Skeletal muscle cell (primary cell): ENCODE measurements around the gene AK2.
A peak's percentile ranks its signal among the peaks of the same experiment; 100 is the strongest.
"Not testable (repeated sequence)": the region's sequence is repeated elsewhere in the genome, so short reads cannot be mapped to it uniquely, and the experiment has no call there.

Experiments
- DNase-seq: peaks from one replicate; pipeline ENCODE4 v3.0.0-alpha.2; 2010; ENCODE audit warnings: low read depth
- H3K4me3 ChIP-seq: 2 replicates; pipeline ENCODE4 v1.5.1; 2011; ENCODE audit warnings: low read depth, mild to moderate bottlenecking, control low read depth, low read length, moderate library complexity

AK2 gene

GRCh38 chr1:33056426-33056825, 19.7 kb upstream of the AK2 start:
- H3K4me3 ChIP-seq, result no peak overlapping the region
- DNase-seq, result no peak

DNA sequence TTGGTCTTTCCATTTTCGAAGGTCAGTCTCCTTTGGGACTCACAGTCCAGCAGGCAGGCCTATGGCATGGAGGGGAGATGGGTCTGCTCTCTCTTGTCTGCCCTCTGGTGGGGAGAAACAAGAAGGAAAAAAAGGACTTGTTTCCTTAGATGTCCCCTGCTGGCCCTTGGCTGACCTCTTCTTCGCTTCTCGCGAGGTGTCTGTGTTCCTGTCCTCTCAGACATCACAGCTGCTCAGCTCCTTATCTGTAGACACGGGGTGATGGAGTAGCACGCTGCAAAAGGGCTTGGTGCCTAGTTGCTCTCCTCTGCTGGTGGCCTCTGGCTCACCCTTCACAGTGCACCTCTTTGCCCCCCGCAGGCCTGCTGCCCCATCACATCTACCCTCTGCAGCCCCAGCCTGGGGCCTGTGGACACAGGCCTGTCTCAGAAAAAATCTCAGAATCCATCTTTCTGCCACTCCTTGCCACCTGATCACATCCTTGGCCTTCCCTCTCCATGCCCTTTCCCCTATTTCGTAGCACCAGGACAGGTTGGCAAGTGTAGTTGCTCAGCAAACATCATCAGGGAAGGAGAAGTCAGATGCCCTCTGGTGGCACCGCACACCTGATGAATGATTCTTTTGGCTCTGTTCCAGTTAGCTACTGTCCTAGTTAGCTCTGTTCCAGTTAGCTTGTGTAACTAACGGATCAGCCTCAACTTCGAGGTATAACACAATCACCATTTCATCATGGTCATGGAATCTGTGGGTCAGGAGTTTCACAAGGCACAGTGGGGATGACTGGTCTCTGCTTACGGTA, 18.7 kb upstream of the AK2 start:
- H3K4me3 ChIP-seq, result no peak overlapping the region
- DNase-seq, result peak; percentile 56

DNA sequence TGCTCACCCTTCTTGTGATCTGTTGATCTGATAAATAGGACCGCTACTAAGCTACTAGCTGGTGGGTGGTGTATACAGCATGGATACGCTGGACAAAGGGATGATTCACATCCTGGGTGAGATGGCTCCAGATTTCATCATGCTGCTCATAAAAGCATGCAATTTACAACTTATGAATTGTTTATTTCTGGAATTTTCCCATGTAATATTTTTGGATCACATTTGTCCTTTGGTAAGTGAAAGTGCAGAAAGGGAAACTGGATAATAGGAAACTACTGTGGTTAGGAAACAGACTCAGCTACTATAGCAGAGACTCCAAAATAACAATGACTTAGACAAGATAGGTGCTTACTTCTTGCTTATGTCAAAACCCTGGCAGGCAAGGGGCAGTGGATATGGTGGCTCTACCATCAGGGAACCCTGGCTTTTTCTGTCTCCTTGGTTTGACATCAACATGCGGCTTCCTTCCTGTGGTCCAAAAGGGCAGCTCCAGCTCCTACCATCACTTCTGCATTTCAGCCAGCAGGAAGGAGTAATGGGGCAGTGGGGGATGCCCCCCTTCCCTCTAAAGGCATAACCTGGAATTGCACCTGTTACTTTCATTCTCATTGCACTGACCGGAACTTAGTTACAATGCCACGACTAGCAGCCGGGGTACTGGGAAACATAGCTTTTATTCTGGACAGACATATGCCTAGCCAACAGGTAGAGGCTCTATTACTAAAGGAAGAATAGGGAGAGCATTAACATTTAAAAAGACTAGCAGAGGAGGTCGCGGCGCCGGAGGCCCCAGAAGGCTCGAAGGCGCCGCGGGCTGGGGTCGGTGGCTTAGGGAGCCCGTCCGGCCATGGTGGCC, 13.8 kb upstream of the AK2 start:
- H3K4me3 ChIP-seq, result no peak overlapping the region

GRCh38 chr1:33049371-33049770, 12.7 kb upstream of the AK2 start:
- no peak overlapping the region for H3K4me3 ChIP-seq
- no peak for DNase-seq

More for the DNA sequence above, 13.8 kb upstream of the AK2 start:
- DNase-seq, result peak; percentile 60

GRCh38 chr1:33048426-33048825, 11.7 kb upstream of the AK2 start:
- no peak overlapping the region for H3K4me3 ChIP-seq
- no peak for DNase-seq

GRCh38 chr1:33047839-33048305, 11.2 kb upstream of the AK2 start:
- no peak for DNase-seq
- no peak overlapping the region for H3K4me3 ChIP-seq

- no peak overlapping the region for H3K4me3 ChIP-seq
- no peak for DNase-seq
These were observed 10.6 kb upstream of the AK2 start for GRCh38 chr1:33047290-33047689.

GRCh38 chr1:33046234-33046633, 9.6 kb upstream of the AK2 start:
- DNase-seq, result not testable (repeated sequence)

GRCh38 chr1:33045814-33046213, 9.1 kb upstream of the AK2 start:
- no peak overlapping the region for H3K4me3 ChIP-seq
- no peak for DNase-seq

More at GRCh38 chr1:33046234-33046633, 9.6 kb upstream of the AK2 start:
- not testable (repeated sequence) for H3K4me3 ChIP-seq

DNA sequence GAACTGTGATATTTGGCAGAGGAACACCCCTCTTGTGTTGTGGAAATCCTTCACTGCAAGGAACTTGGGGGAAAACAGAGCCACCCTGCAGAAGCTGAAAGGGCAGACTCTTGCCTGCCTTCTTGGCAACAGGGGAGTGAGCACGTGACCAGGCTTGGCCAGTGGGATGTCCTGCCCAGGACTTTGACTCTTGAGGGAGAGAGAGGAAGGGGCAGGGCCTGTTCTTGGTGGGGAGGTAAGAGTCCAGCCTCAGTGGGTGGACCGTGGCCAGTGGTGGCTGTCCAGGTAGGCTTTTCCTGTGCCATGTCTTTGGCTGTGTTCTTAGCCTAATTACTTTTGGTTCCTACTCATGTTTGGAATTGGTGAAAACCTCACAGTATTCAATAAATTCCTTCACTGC, 8.6 kb upstream of the AK2 start:
- no peak overlapping the region for H3K4me3 ChIP-seq
- DNase-seq, result no peak

DNA sequence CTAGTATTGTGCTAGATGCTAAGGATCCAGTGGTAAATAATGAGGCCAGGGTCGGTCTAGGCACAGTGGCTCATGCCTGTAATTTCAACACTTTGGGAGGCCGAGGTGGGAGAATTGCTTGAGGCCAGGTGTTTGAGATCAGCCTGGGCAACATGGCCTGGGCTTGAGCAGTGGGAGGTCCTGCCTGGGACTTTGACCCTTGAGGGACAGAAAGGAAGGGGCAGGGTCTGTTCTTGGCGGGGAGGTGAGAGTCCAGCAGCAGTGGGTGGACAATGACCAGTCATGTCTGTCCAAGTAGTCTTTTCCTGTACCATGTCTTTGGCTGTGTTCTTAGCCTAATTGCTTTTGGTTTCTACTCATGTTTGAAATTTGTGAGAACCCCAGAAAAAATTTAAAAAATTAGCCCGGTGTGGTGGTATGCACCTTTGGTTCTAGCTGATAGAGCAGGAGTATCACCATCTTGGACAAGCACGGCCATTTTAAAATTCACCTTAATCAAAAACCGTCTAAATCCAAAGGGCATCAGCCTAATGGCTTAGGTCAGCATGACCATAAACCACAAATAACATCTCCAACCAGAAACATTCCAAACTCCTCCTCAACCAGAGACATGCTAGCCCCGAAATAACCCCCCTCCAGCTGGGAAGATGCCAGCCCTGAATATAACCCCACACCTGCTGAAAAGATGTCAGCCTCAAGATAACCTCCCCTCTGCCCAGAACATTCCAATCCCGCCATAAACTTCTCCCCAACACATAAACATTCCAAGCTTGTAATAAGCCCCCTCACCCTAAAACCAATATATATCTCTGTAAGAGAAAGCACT, 6.8 kb upstream of the AK2 start:
- H3K4me3 ChIP-seq, result no peak overlapping the region

DNA sequence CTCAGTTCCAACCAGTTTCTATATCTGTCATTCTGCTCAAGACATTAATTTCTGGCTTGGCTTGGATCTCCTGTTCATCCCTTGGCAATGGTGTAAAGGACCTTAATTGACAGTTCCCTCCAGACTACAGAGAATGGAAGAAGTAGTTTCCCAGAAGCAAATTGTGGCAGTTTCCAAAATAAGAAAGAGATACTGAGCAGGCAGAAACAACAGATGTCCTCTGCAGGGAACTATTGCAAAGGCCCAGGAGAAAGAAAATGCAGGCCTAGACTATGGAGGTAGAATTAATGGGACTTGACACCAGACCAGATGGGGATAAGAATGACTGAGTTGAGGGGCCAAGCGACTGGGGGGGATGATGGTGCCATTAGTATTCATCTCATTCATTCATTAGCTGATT, 6.1 kb upstream of the AK2 start:
- H3K4me3 ChIP-seq, result no peak overlapping the region

More for the DNA sequence above, 6.8 kb upstream of the AK2 start:
- peak; percentile 17 for DNase-seq

GRCh38 chr1:33041026-33041425, 4.3 kb upstream of the AK2 start:
- no peak overlapping the region for H3K4me3 ChIP-seq
- no peak for DNase-seq

More for the DNA sequence above, 6.1 kb upstream of the AK2 start:
- DNase-seq, result no peak

DNA sequence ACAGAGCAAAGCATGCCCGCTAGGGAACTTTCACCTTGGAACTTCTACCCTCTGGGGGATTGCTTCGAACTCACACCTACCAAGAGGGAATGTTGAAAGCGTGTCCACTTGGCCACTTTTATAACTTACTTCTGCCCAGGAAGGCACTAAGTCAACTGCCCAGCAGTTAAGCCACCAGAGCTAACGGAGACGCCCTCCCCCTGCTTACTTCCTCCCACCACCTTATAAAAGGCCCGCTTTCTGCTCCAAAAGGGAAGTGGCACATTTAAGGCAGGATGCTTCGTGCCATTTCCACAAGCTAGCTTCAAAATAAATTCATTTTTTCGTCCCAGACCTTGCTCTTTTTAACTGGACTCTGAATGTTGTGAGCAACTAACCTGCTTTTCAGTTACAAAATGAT, 3.2 kb upstream of the AK2 start:
- no peak for DNase-seq
- no peak overlapping the region for H3K4me3 ChIP-seq

GRCh38 chr1:33036051-33036525, 595 bp downstream of the AK2 start:
- peak overlapping the region; percentile 92 for H3K4me3 ChIP-seq
- no peak for DNase-seq

GRCh38 chr1:33032126-33032869, 4.4 kb downstream of the AK2 start:
- no peak overlapping the region for H3K4me3 ChIP-seq
- DNase-seq, result no peak

GRCh38 chr1:33031506-33031905, 5.2 kb downstream of the AK2 start:
- no peak overlapping the region for H3K4me3 ChIP-seq
- no peak for DNase-seq

DNA sequence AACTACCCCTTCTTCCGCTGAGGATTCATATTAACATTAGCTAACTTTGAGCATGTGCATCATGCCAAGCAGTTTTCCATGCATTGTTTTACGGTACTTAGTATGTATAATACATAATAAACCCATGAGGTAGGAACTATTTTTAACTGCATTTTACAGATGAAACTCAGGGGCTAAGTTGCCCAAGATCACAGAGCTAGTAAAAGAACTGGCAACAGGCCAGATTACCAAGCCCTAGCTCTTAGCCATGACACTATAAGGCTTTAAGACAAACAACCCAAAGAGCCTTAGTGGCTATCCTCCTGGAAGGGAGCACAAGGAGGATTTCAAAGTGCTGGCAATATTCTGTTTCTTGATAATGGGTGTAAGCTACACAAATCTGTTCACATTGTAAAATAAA, 6.1 kb downstream of the AK2 start:
- H3K4me3 ChIP-seq, result no peak overlapping the region

DNA sequence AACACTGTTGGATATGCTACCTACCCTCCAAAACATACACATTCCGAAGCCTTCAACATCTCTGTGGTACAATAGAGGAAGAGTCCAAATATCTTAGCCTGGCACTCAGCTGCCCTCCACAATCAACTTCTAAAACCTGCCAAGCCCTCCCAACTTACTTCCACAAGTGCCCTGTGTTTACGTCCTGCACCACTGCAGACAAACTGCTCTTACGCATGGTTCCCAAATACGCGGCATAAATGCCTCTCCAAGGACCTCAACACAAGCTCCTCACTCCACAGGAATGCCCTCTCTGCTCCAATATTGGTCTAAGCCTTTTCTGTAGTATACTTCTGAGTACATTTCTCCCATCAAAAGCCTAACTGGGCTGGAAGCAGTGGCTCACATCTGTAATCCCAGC, 6.8 kb downstream of the AK2 start:
- no peak overlapping the region for H3K4me3 ChIP-seq
- DNase-seq, result no peak

More for the DNA sequence above, 6.1 kb downstream of the AK2 start:
- DNase-seq, result peak; percentile 72
